T-cell (primary cell): ENCODE measurements around the gene GTPBP1. TPM values are rescaled to one million over a fixed set of nuclear protein-coding genes. Genes with fewer than 3 reads are reported as not detected.

ENCODE experiments used
- ATAC-seq, 4 experiments: fragments of 200-7000 bp in 3 of 4; fragments of 150-1000 bp in 1 of 4; cut with Tn5 transposase; replicated peaks in 1 of 4; 1 replicate in 3 of 4; 2 replicates in 1 of 4; pipeline ENCODE4 v1.10.0; 2021; ENCODE audit warnings: moderate library complexity in 3 of 4, mild to moderate bottlenecking in 2 of 4, moderate number of reproducible peaks in 1 of 4
- CTCF ChIA-PET, 2 donors: fragments of 300-600 bp; sonication (Branson Sonifier 250); formaldehyde crosslinking; loops; one replicate each; lab custom pipeline; 2022; ENCODE audit warnings: antibody characterized with exemption in 2 of 2; lab: Charles Lee
- POLR2A ChIA-PET, 2 donors: fragments of 300-600 bp; sonication (Branson Sonifier 250); formaldehyde crosslinking; loops; one replicate each; lab custom pipeline; 2022; ENCODE audit warnings: antibody characterized with exemption in 2 of 2; lab: Charles Lee
- DNase-seq, 35 experiments: peaks; one replicate each; pipeline versions ENCODE4 v3.0.0 to v3.0.0-alpha.2; 2013 to 2023
- H3K27ac ChIP-seq: one replicate; pipeline ENCODE4 v1.5.1; 2013; ENCODE audit warnings: low read length
- H3K27me3 ChIP-seq, 2 experiments: replicated peaks in 1 of 2; 1 replicate in 1 of 2; 2 replicates in 1 of 2; pipeline versions ENCODE4 v1.6.1 to v1.7.0; 2013; ENCODE audit warnings: low read length in 1 of 2, mixed read lengths in 1 of 2; ENCODE audit not compliant: control insufficient read depth in 2 of 2, insufficient read depth in 2 of 2; ENCODE audit errors: extremely low read depth in 1 of 2
- H3K36me3 ChIP-seq, 2 donors: 1 replicate in 1 of 2; 2 replicates in 1 of 2; pipeline versions ENCODE4 v1.6.1 to v1.7.0; 2013; ENCODE audit warnings: low read length in 1 of 2; ENCODE audit not compliant: control insufficient read depth in 2 of 2, insufficient read depth in 1 of 2; ENCODE audit errors: extremely low read depth in 1 of 2
- H3K4me1 ChIP-seq, 2 experiments: 1 replicate in 1 of 2; 2 replicates in 1 of 2; pipeline versions ENCODE4 v1.6.1 to v1.7.0; 2013; ENCODE audit warnings: low read length in 2 of 2, mixed read lengths in 1 of 2; ENCODE audit not compliant: insufficient read depth in 2 of 2, control insufficient read depth in 1 of 2; ENCODE audit errors: extremely low read depth in 1 of 2
- H3K4me3 ChIP-seq, 2 donors: 1 replicate in 1 of 2; 2 replicates in 1 of 2; pipeline versions ENCODE4 v1.5.1 to v1.7.0; 2013; ENCODE audit warnings: mild to moderate bottlenecking in 2 of 2, low read length in 1 of 2, moderate library complexity in 1 of 2; ENCODE audit not compliant: control insufficient read depth in 1 of 2; ENCODE audit errors: extremely low read depth in 1 of 2
- H3K9me3 ChIP-seq: 2 replicates; pipeline ENCODE4 v1.7.0; 2013
- H3K27ac Mint-ChIP-seq, 2 donors: one replicate each; pipeline ENCODE4 v1.8.0; 2020 to 2021; ENCODE audit warnings: mild to moderate bottlenecking in 2 of 2, mixed read lengths in 2 of 2
- H3K27me3 Mint-ChIP-seq, 2 donors: one replicate each; pipeline ENCODE4 v1.8.0; 2021 to 2022; ENCODE audit warnings: mixed read lengths in 2 of 2
- H3K36me3 Mint-ChIP-seq: one replicate; pipeline ENCODE4 v1.8.0; 2021; ENCODE audit warnings: mixed read lengths
- H3K4me1 Mint-ChIP-seq, 3 donors: one replicate each; pipeline ENCODE4 v1.8.0; 2020 to 2022; ENCODE audit warnings: mixed read lengths in 3 of 3, mild to moderate bottlenecking in 1 of 3
- H3K4me3 Mint-ChIP-seq, 3 donors: one replicate each; pipeline ENCODE4 v1.8.0; 2020 to 2022; ENCODE audit warnings: mild to moderate bottlenecking in 3 of 3, mixed read lengths in 3 of 3, moderate library complexity in 3 of 3
- H3K9me3 Mint-ChIP-seq, 3 donors: one replicate each; pipeline ENCODE4 v1.8.0; 2020 to 2022; ENCODE audit warnings: mixed read lengths in 3 of 3
- WGBS: methylation state at CpG from one replicate; pipeline ENCODE4 v1.1.5; 2013; ENCODE audit warnings: missing lambda C conversion rate; ENCODE audit not compliant: insufficient coverage; 5-methylcytosine and 5-hydroxymethylcytosine counted together
- total RNA-seq, 35 experiments: library from RNA in 6 of 35; stranded (reverse) in 6 of 35; fragments of 120-200 nt in 1 of 35; gene quantifications; one replicate each; pipeline versions ENCODE4 v1.2.1 to v1.2.4 and lab custom pipeline; 2013 to 2026

The GTPBP1 gene
- total RNA-seq, 5 donors from 2014 or later (not counting 1 experiment from before 2014, with no cell fraction given), result 79.1 to 229 (median 83.3) TPM

DNA sequence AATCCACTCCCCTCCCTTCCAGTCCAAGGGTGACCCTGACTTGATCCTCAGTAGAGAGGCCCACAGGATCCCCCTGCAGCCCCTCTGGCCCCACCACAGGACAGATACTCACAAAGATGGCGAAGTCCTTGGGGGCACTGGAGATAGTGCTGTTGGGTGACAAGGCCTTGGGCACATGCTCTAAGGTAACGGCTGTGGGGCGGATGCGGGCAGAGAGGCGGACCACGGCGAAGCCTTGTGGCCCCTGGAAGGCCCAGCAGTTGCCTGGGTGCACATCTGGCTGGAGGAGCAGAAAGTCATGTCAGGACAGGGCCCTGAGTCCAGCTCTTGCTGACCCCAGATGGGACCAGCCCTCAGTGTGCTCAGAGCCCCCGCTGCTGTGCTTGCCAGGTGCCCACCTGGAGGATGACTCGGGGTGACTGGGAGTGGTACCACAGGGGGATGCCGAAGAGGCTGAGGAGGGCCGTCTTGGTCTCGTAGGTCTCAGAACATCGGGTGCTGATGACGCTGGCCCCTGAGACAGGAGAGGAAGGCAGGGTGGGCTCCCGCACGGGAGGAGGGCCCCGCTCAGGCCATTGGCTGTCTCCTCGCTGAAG is 32.8 kb downstream of the GTPBP1 start:
- POLR2A ChIA-PET, result no interaction called here
- Mint-ChIP-seq H3K4me1 (peaks cover 50 to 76% (median 68%) of the 10 kb centered on the region in 3 donors), H3K4me3 (no peak overlapping the region), H3K36me3 (peaks cover 60% of the 10 kb centered on the region), H3K27me3 (no peaks in the 10 kb centered on the region), H3K9me3 (no peaks in the 10 kb centered on the region), H3K27ac (peak overlapping the region; percentile 77 to 89)
- Histone ChIP-seq H3K27ac (peak overlapping the region; percentile 13), H3K4me3 (no peak overlapping the region), H3K36me3 (peaks cover 56 to 98% of the 10 kb centered on the region in 2 donors), H3K27me3 (no peaks in the 10 kb centered on the region), H3K4me1 (peaks cover 0 to 91% of the 10 kb centered on the region in 2 experiments), H3K9me3 (no peaks in the 10 kb centered on the region)
- CTCF ChIA-PET, result no interaction called here
- no peak for ATAC-seq
- no peak for DNase-seq
- WGBS, result 94% methylated on average over 18 of the region's 18 CpGs

DNA sequence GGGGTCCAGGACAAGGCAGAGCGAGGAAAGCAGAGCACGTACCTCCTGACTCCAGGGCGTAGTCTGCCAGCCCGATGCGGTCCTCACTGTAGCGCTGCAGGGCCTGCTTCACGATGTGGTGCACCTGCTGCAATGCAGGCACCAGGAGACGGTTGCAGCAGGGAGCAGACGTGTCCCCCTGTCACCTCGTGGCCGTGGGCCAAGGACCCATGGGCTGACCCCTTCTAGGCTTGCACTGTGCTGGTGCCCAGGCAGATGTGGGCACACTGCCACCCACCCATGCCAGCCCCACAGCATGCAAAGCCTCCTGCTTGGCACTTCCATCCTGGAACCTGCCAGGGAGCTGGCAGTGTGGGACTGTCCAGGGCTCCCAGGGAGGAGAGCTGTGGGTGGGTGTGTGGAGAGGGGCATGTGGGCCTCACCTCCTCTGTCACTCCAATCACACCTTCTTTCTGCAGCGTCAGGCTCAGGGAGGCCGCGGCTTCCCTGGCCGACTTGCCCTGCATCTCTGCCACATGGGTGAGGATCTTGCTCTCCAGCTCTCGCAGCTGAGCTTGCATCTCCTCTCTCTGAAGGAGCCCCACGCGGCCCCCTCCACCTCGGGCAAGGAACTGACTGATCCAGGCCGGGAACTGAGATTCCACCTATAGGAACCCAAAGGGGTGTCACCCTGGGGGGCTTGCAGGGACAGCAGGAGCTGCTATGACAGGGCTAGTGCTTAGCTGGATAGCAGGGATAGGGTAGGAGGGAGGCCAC is 33.7 kb downstream of the GTPBP1 start:
- H3K27ac ChIP-seq, result peak overlapping the region; percentile 13

DNA sequence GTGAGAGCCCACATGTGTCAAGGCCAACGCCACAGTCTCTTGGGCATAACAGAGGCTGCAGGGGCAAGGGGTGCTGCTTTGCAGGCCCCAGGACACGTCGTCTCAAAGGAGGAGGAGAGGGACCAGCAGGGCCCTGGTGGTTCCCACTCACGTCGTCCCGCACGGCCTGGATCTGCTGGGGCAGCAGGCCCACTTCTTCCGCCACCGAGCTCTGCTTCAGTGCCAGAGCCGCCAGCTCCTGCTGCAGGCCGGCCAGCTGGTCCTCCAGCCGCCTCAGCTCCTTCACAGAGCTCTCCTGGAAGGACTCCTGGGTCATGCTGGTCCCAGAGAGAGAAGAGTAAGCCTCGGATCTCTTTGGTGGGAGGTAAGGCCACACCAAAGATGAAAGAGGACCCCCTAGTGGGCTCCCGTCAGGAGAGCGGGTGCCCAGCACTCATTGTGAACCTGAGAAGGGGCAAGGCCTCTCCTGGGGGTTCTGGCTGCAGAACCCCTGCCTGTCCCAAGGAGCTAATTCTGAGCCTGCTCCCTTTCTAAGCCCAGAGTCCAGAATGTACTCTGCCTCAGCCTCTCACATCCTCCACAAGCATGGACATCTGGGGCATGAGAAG is 34.5 kb downstream of the GTPBP1 start:
- CTCF ChIA-PET, result interaction anchor here in 1 of 2 donors (0.6 kb wide), 1 partner anchor 97 kb away, joined by 4 read pairs; no protein-coding TSS in a partner anchor
- peak overlapping the region; percentile 2 for H3K27ac ChIP-seq
- DNase-seq, result no peak

More for the DNA sequence above, 33.7 kb downstream of the GTPBP1 start:
- Histone ChIP-seq H3K27me3 (no peaks in the 10 kb centered on the region), H3K36me3 (peaks cover 55 to 98% of the 10 kb centered on the region in 2 donors), H3K9me3 (no peaks in the 10 kb centered on the region), H3K4me3 (no peak overlapping the region), H3K4me1 (peaks cover 0 to 86% of the 10 kb centered on the region in 2 experiments)
- no peaks in the 10 kb centered on the region for H3K9me3 Mint-ChIP-seq
- peaks cover 59% of the 10 kb centered on the region for H3K36me3 Mint-ChIP-seq
- 95% methylated on average over 15 of the region's 20 CpGs for WGBS
- peaks cover 42 to 71% (median 61%) of the 10 kb centered on the region in 3 donors for H3K4me1 Mint-ChIP-seq
- DNase-seq, result no peak
- ATAC-seq, result no peak
- H3K4me3 Mint-ChIP-seq, result no peak overlapping the region
- H3K27ac Mint-ChIP-seq, result peak overlapping the region; percentile 75 to 81
- CTCF ChIA-PET, result no interaction called here
- no peaks in the 10 kb centered on the region for H3K27me3 Mint-ChIP-seq
- POLR2A ChIA-PET, result interaction anchor here in 1 of 2 donors (0.5 kb wide), 1 partner anchor 19 kb away, joined by 4 read pairs; no protein-coding TSS in a partner anchor

DNA sequence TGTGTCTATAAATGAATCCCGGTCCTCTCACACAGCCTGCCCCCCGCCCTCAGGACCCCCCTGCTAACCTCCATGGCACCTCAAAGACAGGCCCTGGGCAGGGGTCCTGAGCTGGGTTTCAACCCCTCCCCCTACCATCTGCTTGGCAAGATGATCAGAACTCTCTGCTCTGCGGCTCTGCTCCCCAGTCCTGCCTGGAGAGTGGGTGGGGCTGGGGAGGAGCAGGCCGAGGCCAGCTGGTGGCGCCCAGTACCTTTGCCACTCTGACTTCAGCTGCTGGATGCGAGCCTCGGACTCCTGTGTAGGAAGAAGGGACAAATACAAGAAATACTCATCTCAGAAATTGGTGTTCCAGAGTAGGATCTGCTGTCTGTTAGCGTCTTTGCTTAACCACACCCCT is 35.0 kb downstream of the GTPBP1 start:
- Histone ChIP-seq H3K27me3 (no peaks in the 10 kb centered on the region), H3K9me3 (no peaks in the 10 kb centered on the region), H3K27ac (peak overlapping the region; percentile 2), H3K36me3 (peaks cover 57 to 100% of the 10 kb centered on the region in 2 donors), H3K4me3 (no peak overlapping the region), H3K4me1 (peaks cover 0 to 84% of the 10 kb centered on the region in 2 experiments)
- WGBS, result 78% methylated on average over 2 of the region's 8 CpGs
- DNase-seq, result no peak
- Mint-ChIP-seq H3K4me1 (peaks cover 35 to 70% (median 61%) of the 10 kb centered on the region in 3 donors), H3K27ac (peak overlapping the region; percentile 75 to 81), H3K9me3 (no peaks in the 10 kb centered on the region), H3K36me3 (peaks cover 63% of the 10 kb centered on the region), H3K4me3 (no peak overlapping the region), H3K27me3 (no peaks in the 10 kb centered on the region)
- CTCF ChIA-PET, result interaction anchor here in 1 of 2 donors (0.6 kb wide), 1 partner anchor 98 kb away, joined by 4 read pairs; no protein-coding TSS in a partner anchor
- POLR2A ChIA-PET, result no interaction called here
- no peak for ATAC-seq

More for the DNA sequence above, 34.5 kb downstream of the GTPBP1 start:
- Mint-ChIP-seq H3K9me3 (no peaks in the 10 kb centered on the region), H3K27me3 (no peaks in the 10 kb centered on the region), H3K4me1 (peaks cover 40 to 70% (median 60%) of the 10 kb centered on the region in 3 donors), H3K36me3 (peaks cover 63% of the 10 kb centered on the region), H3K4me3 (no peak overlapping the region), H3K27ac (peak overlapping the region; percentile 75 to 81)
- WGBS, result 94% methylated on average over 9 of the region's 15 CpGs
- no peaks in the 10 kb centered on the region for H3K27me3 ChIP-seq
- POLR2A ChIA-PET, result no interaction called here
- peaks cover 57 to 100% of the 10 kb centered on the region in 2 donors for H3K36me3 ChIP-seq
- H3K4me1 ChIP-seq, result peaks cover 0 to 85% of the 10 kb centered on the region in 2 experiments
- no peak for ATAC-seq
- no peak overlapping the region for H3K4me3 ChIP-seq
- H3K9me3 ChIP-seq, result no peaks in the 10 kb centered on the region

DNA sequence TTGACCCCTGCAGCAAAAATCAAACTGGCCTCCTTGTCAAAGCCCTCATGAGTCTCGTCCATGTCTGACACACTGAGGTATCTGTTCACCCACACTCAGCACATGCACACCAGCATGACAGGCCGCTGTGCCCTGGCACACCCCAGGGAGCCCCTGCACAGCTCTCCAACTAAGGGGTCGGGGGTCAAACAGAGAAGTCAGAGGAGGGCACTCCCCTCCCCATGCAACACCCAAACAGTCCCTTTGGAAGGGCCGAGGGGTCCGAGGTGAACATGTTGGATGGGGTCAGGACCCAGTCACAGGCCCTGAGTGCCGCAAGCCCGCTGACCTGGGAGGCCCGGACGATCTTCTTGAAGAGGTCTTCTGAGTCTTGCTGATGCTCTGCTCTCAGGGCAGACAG is 35.4 kb downstream of the GTPBP1 start:
- Histone ChIP-seq H3K4me1 (peaks cover 0 to 84% of the 10 kb centered on the region in 2 experiments), H3K27me3 (no peaks in the 10 kb centered on the region), H3K4me3 (no peak overlapping the region), H3K9me3 (no peaks in the 10 kb centered on the region), H3K27ac (peak overlapping the region; percentile 2), H3K36me3 (peaks cover 59 to 100% of the 10 kb centered on the region in 2 donors)
- WGBS, result 92% methylated on average over 8 of the region's 9 CpGs
- Mint-ChIP-seq H3K9me3 (no peaks in the 10 kb centered on the region), H3K36me3 (peaks cover 63% of the 10 kb centered on the region), H3K4me3 (no peak overlapping the region), H3K27ac (peak overlapping the region; percentile 75 to 81), H3K4me1 (peaks cover 31 to 69% (median 59%) of the 10 kb centered on the region in 3 donors), H3K27me3 (no peaks in the 10 kb centered on the region)
- ATAC-seq (no peak), DNase-seq (no peak)
- CTCF ChIA-PET, result no interaction called here
- POLR2A ChIA-PET, result no interaction called here

DNA sequence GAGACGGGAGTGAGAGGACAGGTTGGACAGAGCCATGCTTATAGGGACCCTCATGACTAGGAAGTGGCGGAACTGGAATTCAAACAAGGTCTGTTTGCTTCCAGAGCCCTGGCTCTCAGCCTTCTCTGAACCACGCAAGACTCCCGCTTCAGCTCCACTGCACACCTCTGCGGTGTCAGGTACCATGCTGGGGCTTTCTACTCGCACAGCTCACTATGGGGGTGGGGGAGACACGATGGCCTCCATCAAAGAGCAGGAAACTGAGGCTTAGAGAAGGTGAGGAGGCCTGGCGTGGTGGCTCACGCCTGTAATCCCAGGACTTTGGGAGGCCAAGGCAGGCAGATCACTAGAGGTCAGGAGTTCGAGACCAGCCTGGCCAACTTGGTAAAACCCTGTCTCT is 35.8 kb downstream of the GTPBP1 start:
- no peak for ATAC-seq
- peaks cover 0 to 84% of the 10 kb centered on the region in 2 experiments for H3K4me1 ChIP-seq
- Mint-ChIP-seq H3K4me1 (peaks cover 27 to 66% (median 58%) of the 10 kb centered on the region in 3 donors), H3K4me3 (no peak overlapping the region), H3K36me3 (peaks cover 62% of the 10 kb centered on the region), H3K27ac (peak overlapping the region; percentile 75 to 81), H3K27me3 (no peaks in the 10 kb centered on the region), H3K9me3 (no peaks in the 10 kb centered on the region)
- no peaks in the 10 kb centered on the region for H3K27me3 ChIP-seq
- peak overlapping the region; percentile 2 for H3K27ac ChIP-seq
- CTCF ChIA-PET, result no interaction called here
- 82% methylated on average over 6 of the region's 10 CpGs for WGBS
- H3K9me3 ChIP-seq, result no peaks in the 10 kb centered on the region
- H3K4me3 ChIP-seq, result no peak overlapping the region
- no peak for DNase-seq
- H3K36me3 ChIP-seq, result peaks cover 59 to 100% of the 10 kb centered on the region in 2 donors
- POLR2A ChIA-PET, result interaction anchor here in 1 of 2 donors (0.6 kb wide), 1 partner anchor 38 kb away, joined by 7 read pairs; no protein-coding TSS in a partner anchor
